SK-N-SH (cell line): ENCODE data around the gene DGKI.

Source experiments
- CTCF ChIP-seq: fragments of 200-600 bp; sonication (generic); IDR thresholded peaks from 2 replicates; pipeline ENCODE4 v1.6.1; 2017; ENCODE audit warnings: antibody characterized with exemption, mild to moderate bottlenecking, moderate library complexity
- MXI1 ChIP-seq: IDR thresholded peaks from 2 replicates; pipeline ENCODE4 v1.6.1; 2012; ENCODE audit warnings: mild to moderate bottlenecking, low read depth, low read length, improper control_type of control experiment
- RXRA ChIP-seq: IDR thresholded peaks from 2 replicates; pipeline ENCODE4 v1.4.0; 2012; ENCODE audit warnings: low read depth, mild to moderate bottlenecking, borderline replicate concordance

- TF ChIP-seq MXI1 (no peak), RXRA (no peak), CTCF (no peak)
Observed at GRCh38 chr7:137445268-137445667, 401.5 kb downstream of the DGKI start.
